ENCODE results near the gene FREM2. TPM values are rescaled to one million over a fixed set of nuclear protein-coding genes. Genes with fewer than 3 reads are reported as not detected.

Gene FREM2
- total RNA-seq, 1 experiment from 2014 or later, result 0.05 TPM

- Histone ChIP-seq H3K36me3 (ENCODE audit: control insufficient read depth in 1 of 2, insufficient read depth in 2 of 2, low read length in 2 of 2) (no peaks in the 10 kb centered on the region), H3K79me2 (ENCODE audit: insufficient read depth, low read length) (no peaks in the 10 kb centered on the region), H3K9me2 (ENCODE audit: insufficient read depth) (no peaks in the 10 kb centered on the region), H3K4me1 (ENCODE audit: control insufficient read depth in 1 of 2, insufficient read depth in 2 of 2, low read length in 2 of 2) (no peaks in the 10 kb centered on the region), H3K9me3 (ENCODE audit: control insufficient read depth in 1 of 2, insufficient read depth in 1 of 2, low read depth in 1 of 2, low read length in 2 of 2) (0 out of 4 replicates have a peak, but pooled peaks cover 0 to 4% of the 10 kb centered on the region in 2 experiments), H3K4me3 (replicated peaks in 1 of 2; ENCODE audit: low read depth in 1 of 2, low read length in 2 of 2) (no peak overlapping the region), H2AFZ (ENCODE audit: low read depth, low read length, poor library complexity, severe bottlenecking) (no peak overlapping the region), H3K9ac (ENCODE audit: low read length) (no peak overlapping the region), H4K20me1 (ENCODE audit: insufficient read depth) (no peaks in the 10 kb centered on the region), H3K27ac (ENCODE audit: low read depth, low read length) (no peak overlapping the region), H3K27me3 (ENCODE audit: insufficient read depth, low read length) (no peaks in the 10 kb centered on the region), H3K4me2 (ENCODE audit: low read length) (no peak overlapping the region)
- TF ChIP-seq RAD21 (IDR thresholded peaks at IDR 0.05; ENCODE audit: low read depth) (no peak), TCF7L2 (IDR thresholded peaks at IDR 0.05; ENCODE audit: borderline replicate concordance, extremely low read depth, insufficient read depth, insufficient read length) (no peak), ZFX (IDR thresholded peaks at IDR 0.05) (no peak), CEBPB (IDR thresholded peaks at IDR 0.05; ENCODE audit: low read depth) (no peak), ELF1 (IDR thresholded peaks at IDR 0.05; ENCODE audit: borderline replicate concordance, low read depth) (no peak), SIN3A (IDR thresholded peaks at IDR 0.05; ENCODE audit: low read depth) (no peak), SP1 (IDR thresholded peaks at IDR 0.05; ENCODE audit: low read depth) (no peak), EZH2 (IDR thresholded peaks at IDR 0.05) (no peak), EZH2phosphoT487 (IDR thresholded peaks at IDR 0.05; ENCODE audit: borderline replicate concordance) (no peak), POLR2AphosphoS5 (IDR thresholded peaks at IDR 0.05; ENCODE audit: low read depth, low read length) (no peak), SRF (IDR thresholded peaks at IDR 0.05; ENCODE audit: low read depth) (no peak), ZNF274 (IDR thresholded peaks at IDR 0.05; ENCODE audit: low read depth, low read length) (no peak), YY1 (IDR thresholded peaks at IDR 0.05; ENCODE audit: extremely low read depth, insufficient replicate concordance, low read depth, low read length) (no peak), CBX3 (IDR thresholded peaks at IDR 0.05; ENCODE audit: low read depth) (no peak)
- TF ChIP-seq, protein P1, sequence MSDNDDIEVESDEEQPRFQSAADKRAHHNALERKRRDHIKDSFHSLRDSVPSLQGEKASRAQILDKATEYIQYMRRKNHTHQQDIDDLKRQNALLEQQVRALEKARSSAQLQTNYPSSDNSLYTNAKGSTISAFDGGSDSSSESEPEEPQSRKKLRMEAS (IDR thresholded peaks at IDR 0.05), result no peak
- TF ChIP-seq, protein P2, sequence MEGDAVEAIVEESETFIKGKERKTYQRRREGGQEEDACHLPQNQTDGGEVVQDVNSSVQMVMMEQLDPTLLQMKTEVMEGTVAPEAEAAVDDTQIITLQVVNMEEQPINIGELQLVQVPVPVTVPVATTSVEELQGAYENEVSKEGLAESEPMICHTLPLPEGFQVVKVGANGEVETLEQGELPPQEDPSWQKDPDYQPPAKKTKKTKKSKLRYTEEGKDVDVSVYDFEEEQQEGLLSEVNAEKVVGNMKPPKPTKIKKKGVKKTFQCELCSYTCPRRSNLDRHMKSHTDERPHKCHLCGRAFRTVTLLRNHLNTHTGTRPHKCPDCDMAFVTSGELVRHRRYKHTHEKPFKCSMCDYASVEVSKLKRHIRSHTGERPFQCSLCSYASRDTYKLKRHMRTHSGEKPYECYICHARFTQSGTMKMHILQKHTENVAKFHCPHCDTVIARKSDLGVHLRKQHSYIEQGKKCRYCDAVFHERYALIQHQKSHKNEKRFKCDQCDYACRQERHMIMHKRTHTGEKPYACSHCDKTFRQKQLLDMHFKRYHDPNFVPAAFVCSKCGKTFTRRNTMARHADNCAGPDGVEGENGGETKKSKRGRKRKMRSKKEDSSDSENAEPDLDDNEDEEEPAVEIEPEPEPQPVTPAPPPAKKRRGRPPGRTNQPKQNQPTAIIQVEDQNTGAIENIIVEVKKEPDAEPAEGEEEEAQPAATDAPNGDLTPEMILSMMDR (IDR thresholded peaks at IDR 0.05 in 2 of 3, conservative IDR thresholded peaks at IDR 0.05 in 1 of 3; ENCODE audit: borderline replicate concordance in 1 of 3, insufficient read depth in 1 of 3, low read depth in 2 of 3, low read length in 2 of 3), result no peak
- TF ChIP-seq, protein P3, sequence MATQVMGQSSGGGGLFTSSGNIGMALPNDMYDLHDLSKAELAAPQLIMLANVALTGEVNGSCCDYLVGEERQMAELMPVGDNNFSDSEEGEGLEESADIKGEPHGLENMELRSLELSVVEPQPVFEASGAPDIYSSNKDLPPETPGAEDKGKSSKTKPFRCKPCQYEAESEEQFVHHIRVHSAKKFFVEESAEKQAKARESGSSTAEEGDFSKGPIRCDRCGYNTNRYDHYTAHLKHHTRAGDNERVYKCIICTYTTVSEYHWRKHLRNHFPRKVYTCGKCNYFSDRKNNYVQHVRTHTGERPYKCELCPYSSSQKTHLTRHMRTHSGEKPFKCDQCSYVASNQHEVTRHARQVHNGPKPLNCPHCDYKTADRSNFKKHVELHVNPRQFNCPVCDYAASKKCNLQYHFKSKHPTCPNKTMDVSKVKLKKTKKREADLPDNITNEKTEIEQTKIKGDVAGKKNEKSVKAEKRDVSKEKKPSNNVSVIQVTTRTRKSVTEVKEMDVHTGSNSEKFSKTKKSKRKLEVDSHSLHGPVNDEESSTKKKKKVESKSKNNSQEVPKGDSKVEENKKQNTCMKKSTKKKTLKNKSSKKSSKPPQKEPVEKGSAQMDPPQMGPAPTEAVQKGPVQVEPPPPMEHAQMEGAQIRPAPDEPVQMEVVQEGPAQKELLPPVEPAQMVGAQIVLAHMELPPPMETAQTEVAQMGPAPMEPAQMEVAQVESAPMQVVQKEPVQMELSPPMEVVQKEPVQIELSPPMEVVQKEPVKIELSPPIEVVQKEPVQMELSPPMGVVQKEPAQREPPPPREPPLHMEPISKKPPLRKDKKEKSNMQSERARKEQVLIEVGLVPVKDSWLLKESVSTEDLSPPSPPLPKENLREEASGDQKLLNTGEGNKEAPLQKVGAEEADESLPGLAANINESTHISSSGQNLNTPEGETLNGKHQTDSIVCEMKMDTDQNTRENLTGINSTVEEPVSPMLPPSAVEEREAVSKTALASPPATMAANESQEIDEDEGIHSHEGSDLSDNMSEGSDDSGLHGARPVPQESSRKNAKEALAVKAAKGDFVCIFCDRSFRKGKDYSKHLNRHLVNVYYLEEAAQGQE (IDR thresholded peaks at IDR 0.05; ENCODE audit: low read depth), result no peak
- RAD21 ChIA-PET (ENCODE audit: low non-redundant PET in 1 of 2, low total read pairs in 2 of 2, uncharacterized antibody in 2 of 2, unreplicated experiment in 2 of 2), result no interaction called here
- intact Hi-C loops (cut with micrococcal nuclease), result no loop called here
- DNase-seq (ENCODE audit: low read depth, low spot score) (no peak), ATAC-seq (no peak)
- no TSS peak for BruUV-seq (replicated peaks)
- CTCF ChIA-PET, result no interaction called here
- POLR2A ChIA-PET, result no interaction called here
Measured at GRCh38 chr13:38785042-38785441, 98.2 kb downstream of the FREM2 start.

Data from HCT116 (cell line).